MM.1S (cell line): Measurements from ENCODE around the gene RBL2.

Experiments
- CTCF ChIP-seq: fragments of 300-600 bp; sonication (generic); IDR thresholded peaks from 2 replicates; pipeline ENCODE4 v1.5.1; 2016; ENCODE audit warnings: antibody characterized with exemption, low read length, mixed read lengths
- EZH2 ChIP-seq: fragments of 300-600 bp; sonication (generic); optimal IDR thresholded peaks from 2 replicates; pipeline ENCODE3; 2017; ENCODE audit warnings: low read depth, mild to moderate bottlenecking, antibody characterized with exemption, low read length, mixed read lengths

GRCh38 chr16:53537626-53538025, 103.4 kb downstream of the RBL2 start:
- TF ChIP-seq CTCF (no peak), EZH2 (no peak)
